Measurements from ENCODE around the gene ZNF24. TPM values are rescaled to one million over a fixed set of nuclear protein-coding genes. Genes with fewer than 3 reads are reported as not detected.
A peak's percentile ranks its signal among the peaks of the same experiment; 100 is the strongest.

ZNF24 gene
- total and polyA plus RNA-seq, 2 donors (not counting 1 experiment from before 2014, with no cell fraction given), result 16.9 to 33.9 TPM

GRCh38 chr18:35361570-35362321, 17.5 kb upstream of the ZNF24 start:
- TF ChIP-seq CTCF (conservative IDR thresholded peaks at IDR 0.05 in 1 of 2, IDR thresholded peaks at IDR 0.05 in 1 of 2; ENCODE audit: low read depth in 1 of 2, low read length in 2 of 2) (no peak), EZH2 (IDR thresholded peaks at IDR 0.05; ENCODE audit: low read length, missing control alignments) (no peak)
- Histone ChIP-seq H3K79me2 (ENCODE audit: control insufficient read depth, insufficient read depth, low read length) (no peaks in the 10 kb centered on the region), H3K27ac (ENCODE audit: insufficient read depth, low read length) (no peak overlapping the region), H4K20me1 (ENCODE audit: control insufficient read depth, extremely low read depth, insufficient read depth, low read length) (no peaks in the 10 kb centered on the region), H3K4me2 (ENCODE audit: extremely low read depth, insufficient read depth, low read length) (no peak overlapping the region), H3K27me3 (ENCODE audit: control insufficient read depth, insufficient read depth, low read length) (no peaks in the 10 kb centered on the region), H2AFZ (ENCODE audit: low read length) (no peak overlapping the region), H3K36me3 (ENCODE audit: control insufficient read depth, insufficient read depth, low read length) (no peaks in the 10 kb centered on the region), H3K9me3 (ENCODE audit: control insufficient read depth, insufficient read depth, low read depth, low read length) (no peaks in the 10 kb centered on the region), H3K4me3 (replicated peaks in 1 of 4; ENCODE audit: control extremely low read depth in 1 of 4, insufficient read depth in 1 of 4, low read depth in 3 of 4, low read length in 4 of 4) (no peak overlapping the region), H3K4me1 (ENCODE audit: control insufficient read depth, extremely low read depth, insufficient read depth, low read length) (no peaks in the 10 kb centered on the region), H3K9ac (ENCODE audit: insufficient read depth, low read length) (no peak overlapping the region)
- no peak for DNase-seq (ENCODE audit: low read depth in 2 of 2)

- DNase-seq (ENCODE audit: low read depth in 2 of 2), result peak; percentile 78 to 88
- no peak overlapping the region for H3K27ac ChIP-seq (ENCODE audit: insufficient read depth, low read length)
- no peak overlapping the region for H3K9ac ChIP-seq (ENCODE audit: insufficient read depth, low read length)
- H3K27me3 ChIP-seq (ENCODE audit: control insufficient read depth, insufficient read depth, low read length), result no peaks in the 10 kb centered on the region
- H3K4me2 ChIP-seq (ENCODE audit: extremely low read depth, insufficient read depth, low read length), result peak overlapping the region; percentile 55
- no peaks in the 10 kb centered on the region for H3K4me1 ChIP-seq (ENCODE audit: control insufficient read depth, extremely low read depth, insufficient read depth, low read length)
- no peaks in the 10 kb centered on the region for H4K20me1 ChIP-seq (ENCODE audit: control insufficient read depth, extremely low read depth, insufficient read depth, low read length)
- no peaks in the 10 kb centered on the region for H3K36me3 ChIP-seq (ENCODE audit: control insufficient read depth, insufficient read depth, low read length)
- peak overlapping the region in 2 of 4 experiments; percentile 25 to 30 for H3K4me3 ChIP-seq (replicated peaks in 1 of 4; ENCODE audit: control extremely low read depth in 1 of 4, insufficient read depth in 1 of 4, low read depth in 3 of 4, low read length in 4 of 4)
- H3K79me2 ChIP-seq (ENCODE audit: control insufficient read depth, insufficient read depth, low read length), result no peaks in the 10 kb centered on the region
- peak overlapping the region; percentile 60 for H2AFZ ChIP-seq (ENCODE audit: low read length)
- TF ChIP-seq EZH2 (IDR thresholded peaks at IDR 0.05; ENCODE audit: low read length, missing control alignments) (no peak), CTCF (conservative IDR thresholded peaks at IDR 0.05 in 1 of 2, IDR thresholded peaks at IDR 0.05 in 1 of 2; ENCODE audit: low read depth in 1 of 2, low read length in 2 of 2) (peak; percentile 79 to 85)
- H3K9me3 ChIP-seq (ENCODE audit: control insufficient read depth, insufficient read depth, low read depth, low read length), result no peaks in the 10 kb centered on the region
These were observed 11.0 kb upstream of the ZNF24 start for GRCh38 chr18:35355140-35355618.

GRCh38 chr18:35352778-35353177, 8.6 kb upstream of the ZNF24 start:
- Histone ChIP-seq H3K4me3 (replicated peaks in 1 of 4; ENCODE audit: control extremely low read depth in 1 of 4, insufficient read depth in 1 of 4, low read depth in 3 of 4, low read length in 4 of 4) (no peak overlapping the region), H3K9me3 (ENCODE audit: control insufficient read depth, insufficient read depth, low read depth, low read length) (no peaks in the 10 kb centered on the region), H3K36me3 (ENCODE audit: control insufficient read depth, insufficient read depth, low read length) (no peaks in the 10 kb centered on the region), H4K20me1 (ENCODE audit: control insufficient read depth, extremely low read depth, insufficient read depth, low read length) (no peaks in the 10 kb centered on the region), H3K79me2 (ENCODE audit: control insufficient read depth, insufficient read depth, low read length) (no peaks in the 10 kb centered on the region), H3K4me2 (ENCODE audit: extremely low read depth, insufficient read depth, low read length) (no peak overlapping the region), H3K9ac (ENCODE audit: insufficient read depth, low read length) (no peak overlapping the region), H3K27me3 (ENCODE audit: control insufficient read depth, insufficient read depth, low read length) (no peaks in the 10 kb centered on the region), H3K4me1 (ENCODE audit: control insufficient read depth, extremely low read depth, insufficient read depth, low read length) (no peaks in the 10 kb centered on the region), H2AFZ (ENCODE audit: low read length) (no peak overlapping the region), H3K27ac (ENCODE audit: insufficient read depth, low read length) (no peak overlapping the region)
- no peak for TF ChIP-seq EZH2 (IDR thresholded peaks at IDR 0.05; ENCODE audit: low read length, missing control alignments)
- no peak for TF ChIP-seq CTCF (conservative IDR thresholded peaks at IDR 0.05 in 1 of 2, IDR thresholded peaks at IDR 0.05 in 1 of 2; ENCODE audit: low read depth in 1 of 2, low read length in 2 of 2)
- no peak for DNase-seq (ENCODE audit: low read depth in 2 of 2)
